ENCODE results near the gene SAFB. TPM values are rescaled to one million over a fixed set of nuclear protein-coding genes. Genes with fewer than 3 reads are reported as not detected.

Gene SAFB
- total RNA-seq, 1 experiment from 2014 or later = 33.0 TPM

DNA sequence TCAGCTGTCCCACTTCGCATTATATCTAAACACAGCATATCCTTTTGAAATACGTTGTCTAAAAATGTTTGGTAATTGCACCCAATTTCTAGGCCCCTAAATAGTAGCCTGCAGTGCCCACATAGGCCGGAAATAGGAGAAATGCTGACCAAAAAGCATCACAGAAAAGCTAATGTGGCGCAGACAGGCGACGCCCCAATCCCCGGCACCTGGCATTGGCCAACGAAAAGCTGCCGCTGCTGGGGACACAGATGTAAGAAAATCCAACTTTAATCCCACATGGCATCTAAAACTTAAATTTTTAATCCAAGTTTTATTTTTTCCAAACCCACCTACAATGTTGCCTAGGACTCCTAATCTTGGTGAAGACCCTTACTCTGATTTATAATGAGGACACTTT, 4.3 kb upstream of the SAFB start:
- no peak for DNase-seq
- peaks cover 58% of the 10 kb centered on the region for H3K36me3 ChIP-seq

GRCh38 chr19:5619946-5620345, 2.9 kb upstream of the SAFB start:
- no peak for DNase-seq
- H3K36me3 ChIP-seq = peaks cover 44% of the 10 kb centered on the region
- H3K27me3 ChIP-seq = no peaks in the 10 kb centered on the region
- no peak overlapping the region for H3K4me3 ChIP-seq
- H3K9me3 ChIP-seq = no peaks in the 10 kb centered on the region

More for the DNA sequence above, 4.3 kb upstream of the SAFB start:
- Histone ChIP-seq H3K4me3 (no peak overlapping the region), H3K9me3 (no peaks in the 10 kb centered on the region), H3K27me3 (no peaks in the 10 kb centered on the region)

DNA sequence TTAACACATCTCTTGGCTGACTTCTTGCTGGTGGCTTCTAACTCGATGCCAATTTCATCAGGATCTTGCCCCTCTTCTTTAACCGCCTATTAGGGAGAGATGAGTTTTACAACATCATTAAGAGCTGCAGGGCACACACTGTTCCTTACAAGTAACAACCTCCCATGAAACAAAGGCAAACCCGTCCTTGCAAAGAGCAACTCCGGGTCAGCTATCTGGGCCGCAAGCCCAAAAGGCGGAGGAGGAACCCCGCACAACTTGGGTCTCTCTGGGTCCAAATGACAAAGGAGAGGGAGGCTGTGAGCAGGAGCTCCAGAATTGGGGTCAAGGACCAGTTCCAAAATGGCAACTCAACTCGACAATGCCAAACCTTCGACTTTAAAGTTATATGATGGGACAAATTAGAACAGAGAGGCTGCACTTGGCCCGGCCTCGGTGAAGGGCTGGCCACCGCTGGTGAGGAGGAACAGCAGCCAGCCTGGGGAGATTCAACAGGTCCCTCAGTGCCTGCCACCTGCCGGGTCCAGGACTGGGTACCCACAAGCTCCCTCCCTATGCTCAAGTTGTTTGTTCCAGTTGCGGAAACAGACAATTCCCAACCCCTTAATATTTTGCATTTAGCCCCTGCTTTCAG, 1.5 kb upstream of the SAFB start:
- DNase-seq = no peak
- no peaks in the 10 kb centered on the region for H3K27me3 ChIP-seq
- no peaks in the 10 kb centered on the region for H3K9me3 ChIP-seq
- peak overlapping the region; percentile 88 for H3K4me3 ChIP-seq
- peaks cover 47% of the 10 kb centered on the region for H3K36me3 ChIP-seq

GRCh38 chr19:5621945-5622464, 878 bp upstream of the SAFB start:
- H3K27me3 ChIP-seq = no peaks in the 10 kb centered on the region
- H3K4me3 ChIP-seq = peak overlapping the region; percentile 88
- peaks cover 52% of the 10 kb centered on the region for H3K36me3 ChIP-seq
- no peak for DNase-seq
- H3K9me3 ChIP-seq = no peaks in the 10 kb centered on the region

DNA sequence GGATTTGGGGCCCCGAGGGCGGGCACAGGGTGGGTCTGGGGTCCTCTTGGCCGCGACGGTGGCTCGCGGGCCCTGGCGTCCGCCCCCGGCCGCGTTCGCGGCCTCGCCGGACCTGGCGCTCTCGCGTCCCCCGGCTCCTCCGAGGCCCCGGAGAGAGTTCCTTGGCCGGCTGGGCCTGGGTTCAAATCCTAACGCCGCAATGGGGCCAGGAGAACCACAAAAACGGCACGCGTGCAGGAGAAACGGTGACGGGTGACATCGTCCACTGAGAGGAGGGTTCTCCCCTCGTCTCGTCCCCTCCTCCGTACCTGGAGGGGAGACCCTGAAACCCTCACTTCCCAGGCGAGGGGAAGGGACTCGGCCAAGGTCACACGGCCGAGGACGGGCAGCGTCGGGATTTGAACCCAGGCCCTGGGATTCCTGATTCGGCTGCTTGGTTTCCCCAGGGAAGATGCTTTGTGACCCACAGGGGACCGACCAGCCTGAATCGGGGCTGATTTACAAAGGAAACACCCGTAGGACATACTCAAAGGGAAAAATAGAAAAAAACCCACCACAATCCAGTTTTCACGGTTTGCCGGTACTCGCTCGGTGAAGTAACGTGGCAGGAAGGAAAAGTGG, 624 bp downstream of the SAFB start:
- Histone ChIP-seq H3K36me3 (peaks cover 61% of the 10 kb centered on the region), H3K9me3 (no peaks in the 10 kb centered on the region), H3K4me3 (peak overlapping the region; percentile 88), H3K27me3 (no peaks in the 10 kb centered on the region)
- no peak for DNase-seq

DNA sequence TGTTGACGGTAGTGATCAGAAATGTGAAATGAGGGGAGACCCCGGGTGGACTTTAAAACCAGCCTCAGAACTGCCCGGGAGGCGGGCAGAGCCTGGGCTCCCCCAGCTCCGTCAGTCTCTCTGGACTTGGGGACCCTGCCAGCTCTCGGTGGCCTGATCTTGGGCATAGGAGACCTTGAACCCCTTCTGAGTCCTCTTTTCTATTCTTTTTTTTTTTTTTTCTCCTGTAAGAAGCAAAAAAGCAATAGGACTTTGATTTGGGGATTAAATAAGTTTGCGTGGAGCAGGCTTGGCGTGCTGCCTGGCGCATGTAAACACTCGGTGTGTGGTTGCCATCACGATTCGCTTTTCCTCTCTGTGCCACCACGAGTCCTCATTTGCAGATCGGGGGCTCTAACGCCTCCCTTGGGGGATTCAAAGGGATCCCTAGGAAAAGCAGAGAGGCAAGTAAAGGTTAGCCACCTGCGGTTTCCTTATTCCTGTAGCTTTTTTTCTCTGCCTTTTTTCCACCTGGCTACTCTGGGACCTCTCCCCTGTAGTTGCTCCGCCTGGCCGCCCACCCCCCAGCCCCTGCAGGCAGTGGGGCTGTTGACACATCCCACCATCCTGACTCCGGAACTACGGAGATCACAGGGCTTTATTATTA, 1.3 kb downstream of the SAFB start:
- peak; percentile 39 for DNase-seq
- H3K9me3 ChIP-seq = no peaks in the 10 kb centered on the region
- H3K4me3 ChIP-seq = peak overlapping the region; percentile 88
- no peaks in the 10 kb centered on the region for H3K27me3 ChIP-seq
- peaks cover 58% of the 10 kb centered on the region for H3K36me3 ChIP-seq

- Histone ChIP-seq H3K9me3 (no peaks in the 10 kb centered on the region), H3K27me3 (no peaks in the 10 kb centered on the region), H3K36me3 (peaks cover 54% of the 10 kb centered on the region), H3K4me3 (peak overlapping the region; percentile 88)
- DNase-seq = no peak
Measured at GRCh38 chr19:5624741-5625278, 1.9 kb downstream of the SAFB start.

DNA sequence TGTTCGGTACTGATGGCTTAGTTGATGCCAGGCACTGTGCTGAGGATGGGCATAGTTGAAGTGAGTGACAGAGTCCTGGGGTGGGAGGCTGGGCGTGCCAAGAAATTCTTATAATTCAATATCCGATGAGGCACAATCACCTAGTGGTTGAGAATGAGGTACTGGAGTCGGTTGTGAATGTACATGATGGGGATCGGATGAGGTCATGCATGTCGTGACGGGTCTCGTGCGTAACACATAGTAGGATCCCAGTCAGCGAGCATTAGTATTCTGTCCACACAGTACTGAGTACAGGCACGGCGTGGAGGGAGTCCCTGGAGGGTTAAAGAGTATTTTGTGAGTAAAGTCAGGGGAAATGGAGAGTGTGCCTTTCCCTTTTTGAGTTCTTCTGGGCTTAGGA, 2.8 kb downstream of the SAFB start:
- Histone ChIP-seq H3K9me3 (no peaks in the 10 kb centered on the region), H3K36me3 (peaks cover 48% of the 10 kb centered on the region), H3K27me3 (no peaks in the 10 kb centered on the region), H3K4me3 (no peak overlapping the region)
- no peak for DNase-seq

DNA sequence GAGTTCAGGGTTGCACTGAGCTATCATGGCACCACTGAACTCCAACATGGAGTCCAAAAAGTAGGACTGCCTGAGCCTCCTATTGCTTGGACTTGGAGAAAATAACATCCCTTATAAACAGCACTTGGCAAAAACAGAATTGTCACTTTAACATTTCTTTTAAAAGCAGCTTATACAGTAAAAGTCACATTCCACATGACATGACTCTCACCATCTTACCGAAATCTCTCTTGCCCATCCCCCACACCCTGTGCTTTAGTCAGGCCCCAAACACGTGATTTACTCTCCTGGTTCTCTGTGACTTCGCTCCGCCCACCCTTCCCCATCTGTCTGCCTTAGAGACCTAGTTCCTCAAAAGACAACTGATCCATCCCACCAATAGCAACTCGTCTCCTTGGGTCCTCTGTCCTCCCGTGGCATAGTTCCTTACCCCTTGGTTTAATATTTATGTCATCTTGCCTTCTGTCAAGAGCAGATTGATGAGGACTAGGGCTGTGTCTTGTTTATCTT, 4.6 kb downstream of the SAFB start:
- Histone ChIP-seq H3K4me3 (no peak overlapping the region), H3K36me3 (peaks cover 47% of the 10 kb centered on the region), H3K27me3 (no peaks in the 10 kb centered on the region), H3K9me3 (no peaks in the 10 kb centered on the region)
- DNase-seq = no peak

DNA sequence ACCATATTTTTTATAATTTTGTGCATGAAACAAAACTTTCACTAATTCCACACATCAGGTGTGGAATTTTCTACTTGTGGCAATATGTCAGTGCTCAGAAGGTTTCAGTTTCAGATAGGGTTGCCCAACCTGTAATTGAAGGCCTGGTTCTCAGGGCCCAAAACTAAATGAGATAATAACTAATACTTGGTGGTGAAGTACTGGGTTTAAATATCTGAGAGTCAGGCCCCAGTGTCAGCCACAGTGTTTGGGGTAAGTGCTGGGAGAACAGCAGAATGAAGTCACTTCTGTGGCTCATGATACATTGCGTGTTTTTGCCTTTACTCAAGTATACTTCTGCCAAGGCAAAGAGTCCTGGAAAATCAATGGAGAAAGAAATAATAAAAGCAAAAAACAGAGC, 5.6 kb downstream of the SAFB start:
- Histone ChIP-seq H3K9me3 (no peaks in the 10 kb centered on the region), H3K4me3 (no peak overlapping the region), H3K27me3 (no peaks in the 10 kb centered on the region), H3K36me3 (peaks cover 52% of the 10 kb centered on the region)
- DNase-seq = no peak

DNA sequence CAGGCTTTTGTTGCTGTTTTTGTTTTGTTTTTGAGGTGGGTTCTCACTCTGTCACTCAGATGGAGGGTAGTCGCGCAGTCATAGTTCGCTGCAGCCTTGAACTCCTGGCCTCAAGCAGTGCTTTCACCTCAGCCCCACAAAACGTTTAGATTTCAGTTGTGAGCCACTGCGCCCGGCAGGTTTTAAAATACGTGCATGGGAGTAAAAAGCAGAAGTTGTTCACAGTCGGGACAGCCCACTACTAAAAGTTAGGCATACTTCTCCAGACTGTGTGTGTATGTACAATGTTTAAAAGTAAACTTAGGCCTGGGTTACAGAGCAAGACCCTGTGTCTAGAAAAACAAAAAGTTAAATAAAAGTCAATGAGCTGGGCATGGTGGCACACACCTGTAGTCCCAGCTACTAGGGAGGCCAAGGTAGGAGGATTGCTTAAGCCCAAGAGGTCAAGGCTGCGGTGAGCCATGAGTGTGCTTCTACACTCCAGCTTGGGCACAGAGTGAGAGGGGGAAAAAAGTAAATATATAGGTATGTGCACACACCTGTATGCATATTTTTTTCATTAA, 6.1 kb downstream of the SAFB start:
- no peak overlapping the region for H3K4me3 ChIP-seq
- H3K36me3 ChIP-seq = peaks cover 54% of the 10 kb centered on the region
- no peaks in the 10 kb centered on the region for H3K9me3 ChIP-seq

DNA sequence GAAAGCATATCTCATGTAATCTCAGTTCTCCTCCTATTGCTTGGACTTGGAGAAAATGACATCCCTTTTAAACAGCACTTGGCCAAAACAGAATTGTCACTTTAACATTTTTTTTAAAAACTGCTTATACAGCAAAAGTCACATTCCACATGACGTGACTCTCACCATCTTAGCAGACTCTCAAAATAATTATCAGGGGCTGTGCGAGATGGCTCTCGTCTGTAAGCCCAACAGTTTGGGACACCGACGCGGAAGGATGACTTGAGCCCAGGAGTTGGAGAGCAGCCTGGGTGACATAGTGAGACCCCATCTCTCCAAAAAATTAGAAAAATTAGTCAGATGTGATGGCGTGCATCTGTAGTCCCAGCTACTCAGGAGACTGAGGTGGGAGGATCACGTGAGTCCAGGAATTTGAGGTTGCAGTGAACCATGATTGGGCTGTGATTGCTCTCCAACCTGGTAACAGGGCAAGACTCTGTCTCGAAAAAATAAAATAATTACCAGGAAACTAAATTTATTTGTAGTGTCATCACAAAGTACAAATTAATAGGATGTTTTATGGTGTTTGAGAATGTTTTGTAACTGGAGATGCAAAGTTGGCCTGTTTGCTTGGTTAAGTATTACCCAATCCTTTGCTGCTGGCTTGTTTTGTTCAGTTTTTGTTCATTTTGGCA, 8.8 kb downstream of the SAFB start:
- no peak overlapping the region for H3K4me3 ChIP-seq
- no peak for DNase-seq
- no peaks in the 10 kb centered on the region for H3K9me3 ChIP-seq
- no peaks in the 10 kb centered on the region for H3K27me3 ChIP-seq
- H3K36me3 ChIP-seq = peaks cover 39% of the 10 kb centered on the region

More for the DNA sequence above, 6.1 kb downstream of the SAFB start:
- no peak for DNase-seq
- no peaks in the 10 kb centered on the region for H3K27me3 ChIP-seq

GRCh38 chr19:5632241-5632612, 9.3 kb downstream of the SAFB start:
- no peak for DNase-seq
- Histone ChIP-seq H3K27me3 (no peaks in the 10 kb centered on the region), H3K9me3 (no peaks in the 10 kb centered on the region), H3K4me3 (no peak overlapping the region), H3K36me3 (peaks cover 33% of the 10 kb centered on the region)

DNA sequence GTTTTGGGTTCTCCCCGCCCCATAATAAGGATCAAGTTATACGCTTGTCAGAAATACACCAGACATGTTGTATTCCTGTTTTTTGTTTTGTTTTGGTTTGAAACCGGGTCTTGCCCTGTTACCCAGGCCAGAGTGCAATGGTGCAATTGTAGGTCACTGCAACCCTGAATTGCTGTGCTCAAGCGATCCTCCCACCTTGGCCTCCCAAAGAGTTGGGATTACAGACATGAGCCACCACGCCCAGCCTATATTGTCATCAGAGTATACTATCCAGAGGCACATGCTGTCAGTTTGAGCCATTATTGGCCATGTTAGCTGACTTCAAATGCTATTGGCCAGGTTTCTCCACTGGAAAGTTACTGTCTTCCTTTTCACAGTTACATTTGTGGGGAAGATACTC, 9.8 kb downstream of the SAFB start:
- no peaks in the 10 kb centered on the region for H3K27me3 ChIP-seq
- H3K4me3 ChIP-seq = no peak overlapping the region
- no peak for DNase-seq
- no peaks in the 10 kb centered on the region for H3K9me3 ChIP-seq
- H3K36me3 ChIP-seq = peaks cover 29% of the 10 kb centered on the region

GRCh38 chr19:5635427-5635826, 12.5 kb downstream of the SAFB start:
- H3K9me3 ChIP-seq = no peaks in the 10 kb centered on the region
- no peak for DNase-seq
- peaks cover 16% of the 10 kb centered on the region for H3K36me3 ChIP-seq
- no peaks in the 10 kb centered on the region for H3K27me3 ChIP-seq
- H3K4me3 ChIP-seq = no peak overlapping the region

- no peak for DNase-seq
- no peaks in the 10 kb centered on the region for H3K27me3 ChIP-seq
- no peak overlapping the region for H3K4me3 ChIP-seq
- H3K9me3 ChIP-seq = no peaks in the 10 kb centered on the region
- H3K36me3 ChIP-seq = peaks cover 15% of the 10 kb centered on the region
Measured at GRCh38 chr19:5637971-5638370, 15.1 kb downstream of the SAFB start.
